Amniotic epithelial cell (primary cell): ENCODE measurements around the gene FAM228A.

ENCODE experiments used
- DNase-seq: peaks from one replicate; pipeline ENCODE4 v3.0.0-alpha.2; 2010; ENCODE audit warnings: low read depth

Gene FAM228A

GRCh38 chr2:24174851-24175277 is at the start of gene FAM228A:
TSS of gene FAM228A (plus strand) at chr2:24175053. CDS start at chr2:24175481, 428 bp downstream.
- no peak for DNase-seq

GRCh38 chr2:24125956-24126355 is 48.9 kb upstream of the FAM228A start:
- DNase-seq = no peak

- no peak for DNase-seq
Observed at GRCh38 chr2:24132543-24132942, 42.3 kb upstream of the FAM228A start.

- DNase-seq = peak; percentile 79
Observed at GRCh38 chr2:24140305-24140704, 34.5 kb upstream of the FAM228A start.

- no peak for DNase-seq
Observed at GRCh38 chr2:24147364-24147763, 27.5 kb upstream of the FAM228A start.

GRCh38 chr2:24152413-24153197 is 22.2 kb upstream of the FAM228A start:
- DNase-seq = no peak

GRCh38 chr2:24153478-24153877 is 21.4 kb upstream of the FAM228A start:
- DNase-seq = no peak

GRCh38 chr2:24158131-24158530 is 16.7 kb upstream of the FAM228A start:
- no peak for DNase-seq

GRCh38 chr2:24159708-24160107 is 15.1 kb upstream of the FAM228A start:
- DNase-seq = no peak

- DNase-seq = no peak
Observed at GRCh38 chr2:24160761-24161160, 14.1 kb upstream of the FAM228A start.

- DNase-seq = no peak
Observed at GRCh38 chr2:24162494-24162893, 12.4 kb upstream of the FAM228A start.

- no peak for DNase-seq
Observed at GRCh38 chr2:24163186-24163585, 11.7 kb upstream of the FAM228A start.

GRCh38 chr2:24163601-24164000 is 11.3 kb upstream of the FAM228A start:
- no peak for DNase-seq

GRCh38 chr2:24164416-24164973 is 10.4 kb upstream of the FAM228A start:
- peak; percentile 4 for DNase-seq

- peak; percentile 16 for DNase-seq
Observed at GRCh38 chr2:24169023-24169422, 5.8 kb upstream of the FAM228A start.

- DNase-seq = no peak
Observed at GRCh38 chr2:24175631-24176187, 856 bp downstream of the FAM228A start.

- no peak for DNase-seq
Observed at GRCh38 chr2:24176326-24176725, 1.5 kb downstream of the FAM228A start.

- DNase-seq = no peak
Observed at GRCh38 chr2:24179683-24180082, 4.8 kb downstream of the FAM228A start.

GRCh38 chr2:24181849-24182248 is 7.0 kb downstream of the FAM228A start:
- no peak for DNase-seq

- no peak for DNase-seq
Observed at GRCh38 chr2:24182507-24182906, 7.7 kb downstream of the FAM228A start.

- DNase-seq = peak; percentile 25
Observed at GRCh38 chr2:24183366-24184069, 8.7 kb downstream of the FAM228A start.

- no peak for DNase-seq
Observed at GRCh38 chr2:24189551-24189950, 14.7 kb downstream of the FAM228A start.

GRCh38 chr2:24190503-24190902 is 15.7 kb downstream of the FAM228A start:
- DNase-seq = no peak
